Natural killer cell (primary cell): Measurements from ENCODE around the gene KIAA1671. TPM values are rescaled to one million over a fixed set of nuclear protein-coding genes. Genes with fewer than 3 reads are reported as not detected.
A peak's percentile ranks its signal among the peaks of the same experiment; 100 is the strongest.

Experiments
- ATAC-seq, 3 donors: fragments of 150-1000 bp in 2 of 3; fragments of 200-7000 bp in 1 of 3; cut with Tn5 transposase; 1 replicate in 1 of 3; 2 replicates in 2 of 3; pipeline ENCODE4 v1.10.0; 2021; ENCODE audit warnings: mild to moderate bottlenecking in 2 of 3, moderate library complexity in 2 of 3
- DNase-seq, 2 donors: peaks; one replicate each; pipeline versions ENCODE4 v3.0.0 to v3.0.0-alpha.2; 2013 to 2021; ENCODE audit warnings: mixed read lengths in 1 of 2
- H3K27ac ChIP-seq: one replicate; pipeline ENCODE4 v1.5.1; 2013; ENCODE audit warnings: mild to moderate bottlenecking, low read length
- H3K27me3 ChIP-seq: one replicate; pipeline ENCODE4 v1.6.1; 2013; ENCODE audit warnings: low read length; ENCODE audit not compliant: control insufficient read depth, insufficient read depth
- H3K36me3 ChIP-seq: one replicate; pipeline ENCODE4 v1.6.1; 2013; ENCODE audit warnings: low read length; ENCODE audit not compliant: control insufficient read depth, insufficient read depth
- H3K4me1 ChIP-seq: one replicate; pipeline ENCODE4 v1.6.1; 2013; ENCODE audit warnings: low read length; ENCODE audit not compliant: control insufficient read depth, insufficient read depth
- H3K4me3 ChIP-seq: one replicate; pipeline ENCODE4 v1.5.1; 2013; ENCODE audit warnings: low read length
- H3K9me3 ChIP-seq: one replicate; pipeline ENCODE4 v1.6.1; 2013; ENCODE audit warnings: low read length; ENCODE audit not compliant: control insufficient read depth, insufficient read depth
- H3K27ac Mint-ChIP-seq, 2 donors: one replicate each; pipeline ENCODE4 v1.8.0; 2022; ENCODE audit warnings: mild to moderate bottlenecking in 2 of 2, mixed read lengths in 2 of 2, moderate library complexity in 1 of 2
- H3K27me3 Mint-ChIP-seq, 2 donors: one replicate each; pipeline ENCODE4 v1.8.0; 2022; ENCODE audit warnings: low read depth in 2 of 2, mixed read lengths in 2 of 2
- H3K36me3 Mint-ChIP-seq: one replicate; pipeline ENCODE4 v1.8.0; 2022; ENCODE audit warnings: mixed read lengths
- H3K4me1 Mint-ChIP-seq, 2 donors: one replicate each; pipeline ENCODE4 v1.8.0; 2022; ENCODE audit warnings: mixed read lengths in 2 of 2
- H3K4me3 Mint-ChIP-seq: one replicate; pipeline ENCODE4 v1.8.0; 2022; ENCODE audit warnings: mild to moderate bottlenecking, moderate library complexity, mixed read lengths
- H3K9me3 Mint-ChIP-seq, 2 donors: one replicate each; pipeline ENCODE4 v1.8.0; 2022; ENCODE audit warnings: mixed read lengths in 2 of 2
- WGBS: methylation state at CpG from one replicate; pipeline ENCODE4 v1.1.7; 2013; ENCODE audit warnings: missing lambda C conversion rate; ENCODE audit not compliant: insufficient coverage; 5-methylcytosine and 5-hydroxymethylcytosine counted together
- intact Hi-C: fragments of 100-400 bp; cut with micrococcal nuclease; formaldehyde crosslinking; loops from one replicate; pipeline ENCODE4 v1.14.2; 2022
- total RNA-seq, 4 donors: library from RNA; stranded (reverse); fragments of 120-200 nt in 1 of 4; gene quantifications; one replicate each; pipeline versions ENCODE4 v1.2.3 to v1.2.4, GENCODE V29; 2013 to 2022
- TF ChIP-seq, protein P1 (sequence below): fragments of 200-600 bp; IDR thresholded peaks from one replicate; pipeline ENCODE4 v1.8.0; 2022; ENCODE audit warnings: antibody characterized with exemption

The KIAA1671 gene
- total RNA-seq, 3 donors from 2014 or later (not counting 1 experiment from before 2014, with no cell fraction given) = 3.6 to 24.0 (median 7.3) TPM

GRCh38 chr22:25006354-25006753 lies 53.8 kb downstream of the KIAA1671 start:
- peaks cover 14 to 15% of the 10 kb centered on the region in 2 donors for H3K4me1 Mint-ChIP-seq
- intact Hi-C loops = no loop called here
- TF ChIP-seq, protein P1, sequence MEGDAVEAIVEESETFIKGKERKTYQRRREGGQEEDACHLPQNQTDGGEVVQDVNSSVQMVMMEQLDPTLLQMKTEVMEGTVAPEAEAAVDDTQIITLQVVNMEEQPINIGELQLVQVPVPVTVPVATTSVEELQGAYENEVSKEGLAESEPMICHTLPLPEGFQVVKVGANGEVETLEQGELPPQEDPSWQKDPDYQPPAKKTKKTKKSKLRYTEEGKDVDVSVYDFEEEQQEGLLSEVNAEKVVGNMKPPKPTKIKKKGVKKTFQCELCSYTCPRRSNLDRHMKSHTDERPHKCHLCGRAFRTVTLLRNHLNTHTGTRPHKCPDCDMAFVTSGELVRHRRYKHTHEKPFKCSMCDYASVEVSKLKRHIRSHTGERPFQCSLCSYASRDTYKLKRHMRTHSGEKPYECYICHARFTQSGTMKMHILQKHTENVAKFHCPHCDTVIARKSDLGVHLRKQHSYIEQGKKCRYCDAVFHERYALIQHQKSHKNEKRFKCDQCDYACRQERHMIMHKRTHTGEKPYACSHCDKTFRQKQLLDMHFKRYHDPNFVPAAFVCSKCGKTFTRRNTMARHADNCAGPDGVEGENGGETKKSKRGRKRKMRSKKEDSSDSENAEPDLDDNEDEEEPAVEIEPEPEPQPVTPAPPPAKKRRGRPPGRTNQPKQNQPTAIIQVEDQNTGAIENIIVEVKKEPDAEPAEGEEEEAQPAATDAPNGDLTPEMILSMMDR = no peak
- H3K4me3 Mint-ChIP-seq = no peak overlapping the region
- ATAC-seq (no peak), DNase-seq (no peak)
- Histone ChIP-seq H3K9me3 (peaks cover 10% of the 10 kb centered on the region), H3K36me3 (no peaks in the 10 kb centered on the region), H3K4me1 (peaks cover 19% of the 10 kb centered on the region), H3K27ac (no peak overlapping the region), H3K27me3 (no peaks in the 10 kb centered on the region), H3K4me3 (no peak overlapping the region)
- WGBS = 83% methylated on average over 4 of the region's 4 CpGs
- H3K27ac Mint-ChIP-seq = no peak overlapping the region
- peaks cover 6 to 10% of the 10 kb centered on the region in 2 donors for H3K27me3 Mint-ChIP-seq
- no peaks in the 10 kb centered on the region for H3K9me3 Mint-ChIP-seq
- H3K36me3 Mint-ChIP-seq = no peaks in the 10 kb centered on the region

DNA sequence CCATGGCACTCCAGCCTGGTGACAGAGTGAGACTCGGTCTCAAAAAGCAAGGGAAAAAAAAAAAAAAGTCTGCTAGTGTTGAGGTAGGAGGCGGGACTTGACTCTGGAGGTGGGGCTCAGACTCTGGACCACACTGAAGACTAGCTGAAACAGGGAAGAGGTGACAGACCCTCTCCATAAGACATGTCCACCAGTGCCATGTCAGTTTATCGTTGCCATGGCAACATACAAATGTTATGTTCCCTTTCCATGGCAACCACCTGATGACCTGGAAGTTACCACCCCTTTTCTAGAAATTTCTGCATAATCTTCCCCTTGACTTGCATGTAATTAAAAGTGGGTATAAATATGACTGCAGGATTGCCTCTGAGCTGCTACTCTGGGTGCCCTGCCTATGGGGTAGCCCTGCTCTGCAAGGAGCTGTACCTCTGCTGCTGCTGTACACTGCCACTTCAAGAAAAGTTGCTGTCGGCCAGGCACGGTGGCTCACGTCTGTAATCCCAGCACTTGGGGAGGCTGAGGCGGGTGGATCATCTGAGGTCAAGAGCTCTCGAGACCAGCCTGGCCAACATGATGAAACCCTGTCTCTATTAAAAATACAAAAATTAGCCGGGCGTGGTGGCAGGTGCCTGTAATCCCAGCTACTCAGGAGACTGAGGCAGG lies 55.1 kb downstream of the KIAA1671 start:
- Mint-ChIP-seq H3K36me3 (no peaks in the 10 kb centered on the region), H3K27ac (no peak overlapping the region), H3K4me1 (peaks cover 4 to 5% of the 10 kb centered on the region in 2 donors), H3K27me3 (peaks cover 6 to 9% of the 10 kb centered on the region in 2 donors), H3K9me3 (no peaks in the 10 kb centered on the region), H3K4me3 (no peak overlapping the region)
- Histone ChIP-seq H3K36me3 (no peaks in the 10 kb centered on the region), H3K4me3 (no peak overlapping the region), H3K27me3 (no peaks in the 10 kb centered on the region), H3K9me3 (peaks cover 4% of the 10 kb centered on the region), H3K4me1 (peaks cover 7% of the 10 kb centered on the region), H3K27ac (no peak overlapping the region)
- ATAC-seq = no peak
- 89% methylated on average over 10 of the region's 10 CpGs for WGBS
- TF ChIP-seq, protein P1 = no peak
- intact Hi-C loops = no loop called here
- DNase-seq = peak in 1 of 2 donors; percentile 10

GRCh38 chr22:25008666-25009065 lies 56.1 kb downstream of the KIAA1671 start:
- Histone ChIP-seq H3K4me1 (no peaks in the 10 kb centered on the region), H3K27ac (no peak overlapping the region), H3K27me3 (no peaks in the 10 kb centered on the region), H3K36me3 (no peaks in the 10 kb centered on the region), H3K4me3 (no peak overlapping the region), H3K9me3 (no peaks in the 10 kb centered on the region)
- intact Hi-C loops = no loop called here
- ATAC-seq (no peak), DNase-seq (no peak)
- H3K9me3 Mint-ChIP-seq = no peaks in the 10 kb centered on the region
- 55% methylated on average over 2 of the region's 2 CpGs for WGBS
- H3K36me3 Mint-ChIP-seq = no peaks in the 10 kb centered on the region
- no peak overlapping the region for H3K27ac Mint-ChIP-seq
- TF ChIP-seq, protein P1 = no peak
- peaks cover 6 to 14% of the 10 kb centered on the region in 2 donors for H3K27me3 Mint-ChIP-seq
- no peaks in the 10 kb centered on the region for H3K4me1 Mint-ChIP-seq
- no peak overlapping the region for H3K4me3 Mint-ChIP-seq

- Histone ChIP-seq H3K4me1 (no peaks in the 10 kb centered on the region), H3K4me3 (no peak overlapping the region), H3K36me3 (no peaks in the 10 kb centered on the region), H3K27me3 (no peaks in the 10 kb centered on the region), H3K9me3 (no peaks in the 10 kb centered on the region), H3K27ac (no peak overlapping the region)
- H3K27ac Mint-ChIP-seq = no peak overlapping the region
- intact Hi-C loops = no loop called here
- no peaks in the 10 kb centered on the region for H3K9me3 Mint-ChIP-seq
- H3K36me3 Mint-ChIP-seq = no peaks in the 10 kb centered on the region
- TF ChIP-seq, protein P1 = no peak
- 58% methylated on average over 2 of the region's 2 CpGs for WGBS
- no peak overlapping the region for H3K4me3 Mint-ChIP-seq
- no peak for ATAC-seq
- peaks cover 2 to 7% of the 10 kb centered on the region in 2 donors for H3K27me3 Mint-ChIP-seq
- H3K4me1 Mint-ChIP-seq = no peaks in the 10 kb centered on the region
- DNase-seq = no peak
Measured at GRCh38 chr22:25012741-25013143, 60.2 kb downstream of the KIAA1671 start.
